ENCODE results near the gene MADCAM1. TPM values are rescaled to one million over a fixed set of nuclear protein-coding genes. Genes with fewer than 3 reads are reported as not detected.

The MADCAM1 gene
- total and polyA plus RNA-seq, 7 experiments from 2014 or later: 0.12 to 1.8 (median 0.61) TPM; not detected in 2

Other genes starting within 250 kb of the MADCAM1 start
- under 1 TPM in 1 of 5 experiments, not detected in 4; 0.24 TPM for gene PLPP2, start 205.1 kb upstream of the MADCAM1 start, total RNA-seq
- gene PLPP2, start 205.1 kb upstream of the MADCAM1 start, polyA plus RNA-seq: not detected
- gene MIER2, start 151.7 kb upstream of the MADCAM1 start, total RNA-seq: 10 to 100 TPM; 16.0 to 24.6 (median 17.7) TPM
- 1 to 10 TPM; 3.9 to 7.8 TPM for gene MIER2, start 151.7 kb upstream of the MADCAM1 start, polyA plus RNA-seq
- not detected for gene C2CD4C, start 87.3 kb upstream of the MADCAM1 start, total RNA-seq
- not detected for gene C2CD4C, start 87.3 kb upstream of the MADCAM1 start, polyA plus RNA-seq
- 1 to 10 TPM in 2 of 5 experiments, under 1 TPM in 1, not detected in 2; 0.82 to 2.3 (median 2.1) TPM for gene SHC2, start 35.5 kb upstream of the MADCAM1 start, total RNA-seq
- gene SHC2, start 35.5 kb upstream of the MADCAM1 start, polyA plus RNA-seq: not detected
- 10 to 100 TPM; 21.6 to 34.5 (median 22.7) TPM for gene TPGS1, start 11.0 kb downstream of the MADCAM1 start, total RNA-seq
- 10 to 100 TPM; 24.2 to 36.4 TPM for gene TPGS1, start 11.0 kb downstream of the MADCAM1 start, polyA plus RNA-seq
- 10 to 100 TPM; 39.0 to 47.3 (median 45.8) TPM for gene CDC34, start 35.3 kb downstream of the MADCAM1 start, total RNA-seq
- 10 to 100 TPM; 20.4 to 41.4 TPM for gene CDC34, start 35.3 kb downstream of the MADCAM1 start, polyA plus RNA-seq
- 10 to 100 TPM; 30.0 to 81.4 (median 67.8) TPM for gene GZMM, start 47.6 kb downstream of the MADCAM1 start, total RNA-seq
- gene GZMM, start 47.6 kb downstream of the MADCAM1 start, polyA plus RNA-seq: 100 to 1,000 TPM; 138 to 181 TPM
- gene BSG, start 76.1 kb downstream of the MADCAM1 start, total RNA-seq: 100 to 1,000 TPM; 109 to 247 (median 120) TPM
- 100 to 1,000 TPM; 246 to 349 TPM for gene BSG, start 76.1 kb downstream of the MADCAM1 start, polyA plus RNA-seq
- gene HCN2, start 93.4 kb downstream of the MADCAM1 start, total RNA-seq: 1 to 10 TPM in 4 of 5 experiments, under 1 TPM in 1; 0.93 to 2.6 (median 2.2) TPM
- not detected for gene HCN2, start 93.4 kb downstream of the MADCAM1 start, polyA plus RNA-seq
- gene POLRMT, start 137.1 kb downstream of the MADCAM1 start, total RNA-seq: 100 to 1,000 TPM in 1 of 5 experiments, 10 to 100 TPM in 4; 61.2 to 105 (median 71.3) TPM
- 10 to 100 TPM; 37.4 to 51.8 TPM for gene POLRMT, start 137.1 kb downstream of the MADCAM1 start, polyA plus RNA-seq
- 1 to 10 TPM in 2 of 5 experiments, under 1 TPM in 2, not detected in 1; 0.17 to 1.8 (median 0.95) TPM for gene FGF22, start 143.4 kb downstream of the MADCAM1 start, total RNA-seq
- gene FGF22, start 143.4 kb downstream of the MADCAM1 start, polyA plus RNA-seq: not detected
- gene RNF126, start 166.7 kb downstream of the MADCAM1 start, total RNA-seq: 100 to 1,000 TPM in 3 of 5 experiments, 10 to 100 TPM in 2; 75.1 to 110 (median 101) TPM
- gene RNF126, start 166.7 kb downstream of the MADCAM1 start, polyA plus RNA-seq: 10 to 100 TPM; 55.3 to 70.3 TPM
- gene FSTL3, start 179.9 kb downstream of the MADCAM1 start, total RNA-seq: 1 to 10 TPM; 3.1 to 6.4 (median 5.0) TPM
- 1 to 10 TPM; 2.7 to 2.8 TPM for gene FSTL3, start 179.9 kb downstream of the MADCAM1 start, polyA plus RNA-seq
- 1 to 10 TPM in 1 of 5 experiments, under 1 TPM in 1, not detected in 3; 0.27 to 2.1 TPM for gene PRSS57, start 199.0 kb downstream of the MADCAM1 start, total RNA-seq
- not detected for gene PRSS57, start 199.0 kb downstream of the MADCAM1 start, polyA plus RNA-seq
- 1 to 10 TPM in 1 of 5 experiments, not detected in 4; 1.0 TPM for gene PALM, start 212.4 kb downstream of the MADCAM1 start, total RNA-seq
- not detected for gene PALM, start 212.4 kb downstream of the MADCAM1 start, polyA plus RNA-seq